Measurements from ENCODE around the gene PCNX2. TPM values are rescaled to one million over a fixed set of nuclear protein-coding genes. Genes with fewer than 3 reads are reported as not detected.

The PCNX2 gene
- total and polyA plus RNA-seq, 4 experiments from 2014 or later = 1.8 to 109 (median 55.7) TPM

DNA sequence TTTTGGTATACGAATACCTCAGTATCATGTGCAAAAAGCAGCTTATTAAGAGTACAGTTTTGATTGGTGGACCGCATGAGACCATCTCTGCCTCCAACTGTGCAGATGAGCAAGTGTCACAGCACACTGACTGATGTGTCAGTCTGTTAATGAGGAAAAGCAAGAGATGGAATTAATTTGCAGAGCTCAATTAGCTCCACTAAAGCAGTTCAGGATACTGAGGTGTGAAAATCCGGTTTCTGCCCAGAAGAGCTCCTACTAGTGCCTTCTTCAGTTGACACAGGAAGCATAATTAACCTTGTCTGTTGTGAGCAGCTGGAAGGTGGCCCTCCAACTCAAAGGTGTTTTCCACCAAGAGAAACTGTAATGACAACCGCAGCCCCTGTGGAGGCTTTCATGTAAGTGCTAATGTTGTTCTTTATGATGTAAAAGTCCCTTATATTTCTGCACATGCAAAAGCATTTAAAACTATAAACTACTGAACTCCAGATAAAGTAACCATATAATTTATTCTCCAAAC lies 44.3 kb downstream of the PCNX2 start:
- peaks cover 52 to 71% of the 10 kb centered on the region in 2 donors for H3K36me3 Mint-ChIP-seq
- POLR2A ChIA-PET (ENCODE audit: partially characterized antibody) = interaction anchor here (0.7 kb wide), 1 partner anchor 76 kb away, joined by 3 read pairs; the partner anchor contains the start of gene MAP3K21

DNA sequence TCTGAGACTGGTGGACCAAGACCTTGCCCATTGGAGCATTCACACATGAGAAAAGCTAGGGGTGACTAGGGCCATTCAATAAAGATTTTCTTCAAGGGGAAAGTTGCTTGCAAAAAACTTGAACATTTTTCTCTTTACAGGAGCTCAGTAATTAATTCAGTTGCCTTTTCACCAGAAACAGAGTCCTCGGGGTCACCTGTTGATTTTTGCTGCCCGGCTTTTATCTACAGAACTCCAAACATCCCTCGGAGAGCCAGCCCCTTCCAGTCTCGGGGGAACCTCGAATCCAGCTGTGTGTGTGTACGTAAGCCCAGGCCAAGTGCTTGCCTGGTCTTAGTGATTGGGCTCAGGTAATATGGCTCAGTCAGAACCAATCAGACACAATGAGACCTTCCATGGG lies 47.5 kb downstream of the PCNX2 start:
- Mint-ChIP-seq H3K27ac (peak overlapping the region in 1 of 7 donors; percentile 79), H3K4me3 (no peak overlapping the region)
- CTCF ChIA-PET (ENCODE audit: partially characterized antibody) = no interaction called here

More for the DNA sequence above, 44.3 kb downstream of the PCNX2 start:
- DNase-seq = no peak
- H3K27ac Mint-ChIP-seq = no peak overlapping the region
- Histone ChIP-seq H3K27me3 (ENCODE audit: insufficient read depth, low read length) (no peaks in the 10 kb centered on the region), H3K27ac (ENCODE audit: low read depth, low read length) (no peak overlapping the region), H3K4me1 (ENCODE audit: insufficient read depth, low read length) (no peaks in the 10 kb centered on the region), H3K9me3 (ENCODE audit: control insufficient read depth in 1 of 2, low read length in 2 of 2) (no peaks in the 10 kb centered on the region), H3K36me3 (ENCODE audit: insufficient read depth, low read length) (peaks cover 18% of the 10 kb centered on the region), H3K4me3 (ENCODE audit: low read length in 2 of 2) (no peak overlapping the region)
- CTCF ChIA-PET (ENCODE audit: partially characterized antibody) = no interaction called here
- peaks cover 0 to 2% (median 0%) of the 10 kb centered on the region in 4 donors for H3K4me1 Mint-ChIP-seq
- intact Hi-C loops (cut with micrococcal nuclease) = no loop called here
- H3K9me3 Mint-ChIP-seq = no peaks in the 10 kb centered on the region
- no peak overlapping the region for H3K4me3 Mint-ChIP-seq
- no peaks in the 10 kb centered on the region for H3K27me3 Mint-ChIP-seq

DNA sequence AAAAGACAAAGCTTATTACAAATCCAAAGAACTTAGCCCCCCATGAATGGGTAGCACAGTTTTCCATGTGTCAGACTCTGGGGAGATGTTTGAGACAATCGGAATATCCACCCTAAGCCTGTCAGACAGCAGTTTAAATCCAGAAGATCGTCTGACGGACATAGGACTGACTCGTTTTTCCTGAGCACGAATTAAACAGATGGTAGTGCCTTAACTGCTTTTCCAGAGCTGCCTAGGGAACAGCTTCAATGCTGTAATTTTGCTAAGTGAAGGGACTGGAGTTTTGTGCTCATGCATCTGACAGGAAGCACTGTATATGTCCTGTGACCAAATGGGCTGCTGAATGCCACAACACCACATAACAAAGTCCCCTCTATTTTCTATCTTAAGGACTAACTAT lies 48.6 kb downstream of the PCNX2 start:
- Histone ChIP-seq H3K27me3 (ENCODE audit: insufficient read depth, low read length) (no peaks in the 10 kb centered on the region), H3K9me3 (ENCODE audit: control insufficient read depth in 1 of 2, low read length in 2 of 2) (no peaks in the 10 kb centered on the region), H3K4me1 (ENCODE audit: insufficient read depth, low read length) (no peaks in the 10 kb centered on the region), H3K36me3 (ENCODE audit: insufficient read depth, low read length) (peaks cover 12% of the 10 kb centered on the region), H3K27ac (ENCODE audit: low read depth, low read length) (no peak overlapping the region), H3K4me3 (ENCODE audit: low read length in 2 of 2) (no peak overlapping the region)
- H3K4me3 Mint-ChIP-seq = no peak overlapping the region
- no peaks in the 10 kb centered on the region for H3K9me3 Mint-ChIP-seq
- peaks cover 0 to 3% (median 0%) of the 10 kb centered on the region in 4 donors for H3K4me1 Mint-ChIP-seq
- CTCF ChIA-PET (ENCODE audit: partially characterized antibody) = no interaction called here
- peaks cover 62% of the 10 kb centered on the region in 2 donors for H3K36me3 Mint-ChIP-seq
- intact Hi-C loops (cut with micrococcal nuclease) = no loop called here
- DNase-seq = no peak
- H3K27me3 Mint-ChIP-seq = no peaks in the 10 kb centered on the region
- POLR2A ChIA-PET (ENCODE audit: partially characterized antibody) = no interaction called here
- peak overlapping the region in 1 of 7 donors; percentile 70 for H3K27ac Mint-ChIP-seq

More for the DNA sequence above, 47.5 kb downstream of the PCNX2 start:
- Histone ChIP-seq H3K36me3 (ENCODE audit: insufficient read depth, low read length) (peaks cover 18% of the 10 kb centered on the region), H3K27ac (ENCODE audit: low read depth, low read length) (no peak overlapping the region), H3K9me3 (ENCODE audit: control insufficient read depth in 1 of 2, low read length in 2 of 2) (no peaks in the 10 kb centered on the region), H3K4me3 (ENCODE audit: low read length in 2 of 2) (no peak overlapping the region), H3K27me3 (ENCODE audit: insufficient read depth, low read length) (no peaks in the 10 kb centered on the region), H3K4me1 (ENCODE audit: insufficient read depth, low read length) (no peaks in the 10 kb centered on the region)
- H3K27me3 Mint-ChIP-seq = no peaks in the 10 kb centered on the region
- no peak for DNase-seq
- POLR2A ChIA-PET (ENCODE audit: partially characterized antibody) = no interaction called here
- intact Hi-C loops (cut with micrococcal nuclease) = no loop called here
- no peaks in the 10 kb centered on the region for H3K9me3 Mint-ChIP-seq
- H3K36me3 Mint-ChIP-seq = peaks cover 57 to 62% of the 10 kb centered on the region in 2 donors
- H3K4me1 Mint-ChIP-seq = peaks cover 0 to 3% (median 0%) of the 10 kb centered on the region in 4 donors

- Histone ChIP-seq H3K9me3 (ENCODE audit: control insufficient read depth in 1 of 2, low read length in 2 of 2) (no peaks in the 10 kb centered on the region), H3K36me3 (ENCODE audit: insufficient read depth, low read length) (peaks cover 7% of the 10 kb centered on the region), H3K4me1 (ENCODE audit: insufficient read depth, low read length) (no peaks in the 10 kb centered on the region), H3K4me3 (ENCODE audit: low read length in 2 of 2) (no peak overlapping the region), H3K27me3 (ENCODE audit: insufficient read depth, low read length) (no peaks in the 10 kb centered on the region), H3K27ac (ENCODE audit: low read depth, low read length) (no peak overlapping the region)
- Mint-ChIP-seq H3K9me3 (no peaks in the 10 kb centered on the region), H3K36me3 (peaks cover 49 to 53% of the 10 kb centered on the region in 2 donors), H3K4me3 (no peak overlapping the region), H3K27ac (peak overlapping the region in 2 of 7 donors; percentile 10 to 39), H3K4me1 (peaks cover 0 to 3% (median 0%) of the 10 kb centered on the region in 4 donors), H3K27me3 (no peaks in the 10 kb centered on the region)
- ChIA-PET POLR2A (ENCODE audit: partially characterized antibody) (no interaction called here), CTCF (ENCODE audit: partially characterized antibody) (no interaction called here)
- intact Hi-C loops (cut with micrococcal nuclease) = no loop called here
- DNase-seq = no peak
Measured at GRCh38 chr1:233245191-233245765, 50.2 kb downstream of the PCNX2 start.

- Mint-ChIP-seq H3K27ac (no peak overlapping the region), H3K36me3 (peaks cover 45 to 48% of the 10 kb centered on the region in 2 donors), H3K4me1 (peaks cover 0 to 3% (median 0%) of the 10 kb centered on the region in 4 donors), H3K27me3 (no peaks in the 10 kb centered on the region), H3K4me3 (no peak overlapping the region), H3K9me3 (no peaks in the 10 kb centered on the region)
- ChIA-PET POLR2A (ENCODE audit: partially characterized antibody) (no interaction called here), CTCF (ENCODE audit: partially characterized antibody) (no interaction called here)
- no peak for DNase-seq
- Histone ChIP-seq H3K4me3 (ENCODE audit: low read length in 2 of 2) (no peak overlapping the region), H3K9me3 (ENCODE audit: control insufficient read depth in 1 of 2, low read length in 2 of 2) (no peaks in the 10 kb centered on the region), H3K27ac (ENCODE audit: low read depth, low read length) (no peak overlapping the region), H3K27me3 (ENCODE audit: insufficient read depth, low read length) (no peaks in the 10 kb centered on the region), H3K4me1 (ENCODE audit: insufficient read depth, low read length) (no peaks in the 10 kb centered on the region), H3K36me3 (ENCODE audit: insufficient read depth, low read length) (no peaks in the 10 kb centered on the region)
- intact Hi-C loops (cut with micrococcal nuclease) = loop anchor here (5.0 kb wide), 1 partner anchor 607 kb away; no protein-coding TSS in a partner anchor
Measured at GRCh38 chr1:233244183-233244582, 51.3 kb downstream of the PCNX2 start.

DNA sequence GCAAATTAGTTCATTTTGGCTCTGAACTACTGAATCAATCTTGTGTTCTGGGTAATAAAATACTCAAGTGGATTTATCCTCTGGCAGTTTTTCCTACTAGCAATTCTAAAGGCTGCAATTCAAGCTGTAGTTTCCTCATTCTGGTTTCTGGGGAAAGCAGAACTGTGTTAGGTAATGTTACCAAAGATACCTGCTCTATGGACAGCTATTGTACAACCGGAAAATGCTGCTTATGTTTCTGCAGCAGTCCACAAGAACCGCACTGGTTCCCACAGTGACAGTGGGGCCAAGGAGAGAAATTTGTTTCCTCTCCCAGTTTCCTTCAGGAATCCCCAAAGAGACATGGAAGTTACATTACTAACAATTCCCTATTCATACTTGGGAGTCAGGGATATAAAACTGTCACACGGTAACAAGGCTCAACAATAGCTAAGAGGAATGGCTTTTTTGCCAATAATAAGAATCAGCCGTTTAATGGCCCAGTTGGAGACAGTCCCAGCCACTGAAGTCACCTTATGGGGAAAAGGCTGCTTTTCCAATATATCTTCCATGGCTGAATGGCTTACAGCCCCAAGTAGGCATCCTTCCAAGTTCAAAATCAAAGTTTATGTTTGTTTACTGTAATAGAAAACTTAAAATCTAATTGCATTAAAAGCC lies 52.6 kb downstream of the PCNX2 start:
- Mint-ChIP-seq H3K27ac (no peak overlapping the region), H3K36me3 (peaks cover 36 to 39% of the 10 kb centered on the region in 2 donors), H3K4me3 (no peak overlapping the region), H3K4me1 (peaks cover 0 to 3% (median 0%) of the 10 kb centered on the region in 4 donors), H3K9me3 (no peaks in the 10 kb centered on the region), H3K27me3 (no peaks in the 10 kb centered on the region)
- Histone ChIP-seq H3K4me3 (ENCODE audit: low read length in 2 of 2) (no peak overlapping the region), H3K27ac (ENCODE audit: low read depth, low read length) (no peak overlapping the region), H3K9me3 (ENCODE audit: control insufficient read depth in 1 of 2, low read length in 2 of 2) (no peaks in the 10 kb centered on the region), H3K36me3 (ENCODE audit: insufficient read depth, low read length) (peaks cover 3% of the 10 kb centered on the region), H3K4me1 (ENCODE audit: insufficient read depth, low read length) (no peaks in the 10 kb centered on the region), H3K27me3 (ENCODE audit: insufficient read depth, low read length) (no peaks in the 10 kb centered on the region)
- intact Hi-C loops (cut with micrococcal nuclease) = loop anchor here (5.0 kb wide), 1 partner anchor 606 kb away; no protein-coding TSS in a partner anchor
- CTCF ChIA-PET (ENCODE audit: partially characterized antibody) = interaction anchor here (1.0 kb wide), 1 partner anchor 612 kb away, joined by 3 read pairs; no protein-coding TSS in a partner anchor
- no peak for DNase-seq
- POLR2A ChIA-PET (ENCODE audit: partially characterized antibody) = no interaction called here

DNA sequence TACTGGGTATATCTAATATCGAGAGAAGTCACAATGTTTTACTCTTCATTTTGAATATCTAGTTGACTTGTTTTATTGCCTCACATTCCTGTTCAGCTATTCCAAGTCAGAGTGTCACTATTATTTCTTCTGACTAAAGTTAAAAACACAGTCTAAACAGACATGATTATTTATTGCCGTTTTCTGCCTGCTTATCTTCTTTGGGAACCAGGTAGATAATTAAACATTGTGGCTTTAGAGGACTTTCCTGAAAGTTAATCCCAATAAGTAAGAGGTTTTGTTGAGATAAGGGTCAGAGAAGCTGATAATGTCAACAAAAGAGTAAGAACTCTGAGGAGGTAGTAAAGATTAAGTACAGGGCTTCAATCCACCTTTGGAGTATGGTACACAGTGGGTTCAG lies 53.8 kb downstream of the PCNX2 start:
- no peak overlapping the region for H3K27ac ChIP-seq (ENCODE audit: low read depth, low read length)
- H3K36me3 ChIP-seq (ENCODE audit: insufficient read depth, low read length) = peaks cover 8% of the 10 kb centered on the region
- no peak overlapping the region for H3K4me3 ChIP-seq (ENCODE audit: low read length in 2 of 2)
- DNase-seq = no peak
- H3K9me3 ChIP-seq (ENCODE audit: control insufficient read depth in 1 of 2, low read length in 2 of 2) = no peaks in the 10 kb centered on the region
- CTCF ChIA-PET (ENCODE audit: partially characterized antibody) = no interaction called here
- intact Hi-C loops (cut with micrococcal nuclease) = loop anchor here (5.0 kb wide), 1 partner anchor 604 kb away; no protein-coding TSS in a partner anchor
- no peaks in the 10 kb centered on the region for H3K9me3 Mint-ChIP-seq
- no peaks in the 10 kb centered on the region for H3K27me3 Mint-ChIP-seq
- no peak overlapping the region for H3K4me3 Mint-ChIP-seq
- POLR2A ChIA-PET (ENCODE audit: partially characterized antibody) = no interaction called here
- H3K36me3 Mint-ChIP-seq = peaks cover 27 to 35% of the 10 kb centered on the region in 2 donors
- H3K4me1 Mint-ChIP-seq = peaks cover 0 to 3% (median 0%) of the 10 kb centered on the region in 4 donors
- H3K27ac Mint-ChIP-seq = peak overlapping the region in 2 of 7 donors; percentile 22 to 23
- no peaks in the 10 kb centered on the region for H3K27me3 ChIP-seq (ENCODE audit: insufficient read depth, low read length)
- no peaks in the 10 kb centered on the region for H3K4me1 ChIP-seq (ENCODE audit: insufficient read depth, low read length)
